NCI-H524 treated with DMSO at 0.1 percent for 48 hours (cell line): ENCODE measurements around the gene CYP2B6.
"Not testable (repeated sequence)": the region's sequence is repeated elsewhere in the genome, so short reads cannot be mapped to it uniquely, and the experiment has no call there.

ENCODE experiments used
- DNase-seq: peaks from one replicate; lab custom pipeline; 2025; lab: John Stamatoyannopoulos, UW

The CYP2B6 gene

GRCh38 chr19:40980743-40981442 is 10.2 kb upstream of the CYP2B6 start:
- not testable (repeated sequence) for DNase-seq

- DNase-seq: no peak
Observed at GRCh38 chr19:40981591-40981990, 9.5 kb upstream of the CYP2B6 start.

- DNase-seq: no peak
Observed at GRCh38 chr19:40982594-40983101, 8.4 kb upstream of the CYP2B6 start.

GRCh38 chr19:40989453-40989852 is 1.6 kb upstream of the CYP2B6 start:
- no peak for DNase-seq

GRCh38 chr19:40995355-40995754 is 4.3 kb downstream of the CYP2B6 start:
- DNase-seq: no peak

- not testable (repeated sequence) for DNase-seq
Observed at GRCh38 chr19:40999018-40999417, 7.9 kb downstream of the CYP2B6 start.

GRCh38 chr19:41000310-41000737 is 9.2 kb downstream of the CYP2B6 start:
- no peak for DNase-seq

- no peak for DNase-seq
Observed at GRCh38 chr19:41001243-41001971, 10.3 kb downstream of the CYP2B6 start.

GRCh38 chr19:41003656-41004055 is 12.6 kb downstream of the CYP2B6 start:
- not testable (repeated sequence) for DNase-seq

- DNase-seq: no peak
Observed at GRCh38 chr19:41009700-41010235, 18.7 kb downstream of the CYP2B6 start.

- no peak for DNase-seq
Observed at GRCh38 chr19:41013359-41013758, 22.3 kb downstream of the CYP2B6 start.

- no peak for DNase-seq
Observed at GRCh38 chr19:41014643-41015042, 23.6 kb downstream of the CYP2B6 start.

- no peak for DNase-seq
Observed at GRCh38 chr19:41016488-41017071, 25.5 kb downstream of the CYP2B6 start.

- no peak for DNase-seq
Observed at GRCh38 chr19:41018736-41019290, 27.7 kb downstream of the CYP2B6 start.

- no peak for DNase-seq
Observed at GRCh38 chr19:41019346-41019745, 28.3 kb downstream of the CYP2B6 start.

- DNase-seq: no peak
Observed at GRCh38 chr19:41023193-41023592, 32.1 kb downstream of the CYP2B6 start.

GRCh38 chr19:41025411-41025810 is 34.3 kb downstream of the CYP2B6 start:
- DNase-seq: no peak

- DNase-seq: no peak
Observed at GRCh38 chr19:41025871-41026270, 34.8 kb downstream of the CYP2B6 start.

- DNase-seq: no peak
Observed at GRCh38 chr19:41027273-41027967, 36.3 kb downstream of the CYP2B6 start.

- DNase-seq: no peak
Observed at GRCh38 chr19:41029524-41030432, 38.7 kb downstream of the CYP2B6 start.

GRCh38 chr19:41030651-41031050 is 39.6 kb downstream of the CYP2B6 start:
- no peak for DNase-seq
